ENCODE measurements around the gene WNT3A.

- TF ChIP-seq CTCF (conservative IDR thresholded peaks at IDR 0.05; ENCODE audit: low read depth, low read length) (no peak), EZH2 (IDR thresholded peaks at IDR 0.05; ENCODE audit: low read length, unreplicated experiment) (no peak), EZH2phosphoT487 (IDR thresholded peaks at IDR 0.05; ENCODE audit: borderline replicate concordance, low read length) (no peak)
Measured at GRCh38 chr1:228074954-228075730, 68.3 kb downstream of the WNT3A start.

Data from PC-3 (cell line).